ENCODE measurements around the gene DPM2. TPM values are rescaled to one million over a fixed set of nuclear protein-coding genes. Genes with fewer than 3 reads are reported as not detected.

DPM2 gene
- total and polyA plus RNA-seq, 2 experiments from 2014 or later: 19.2 to 57.1 TPM

- Histone ChIP-seq H3K4me1 (ENCODE audit: insufficient read depth) (peaks cover 35% of the 10 kb centered on the region), H3K36me3 (replicated peaks; ENCODE audit: insufficient read depth, low read depth) (no peaks in the 10 kb centered on the region), H3K27ac (no peak overlapping the region)
These were observed 12.3 kb upstream of the DPM2 start for GRCh38 chr9:127949827-127950512.

DNA sequence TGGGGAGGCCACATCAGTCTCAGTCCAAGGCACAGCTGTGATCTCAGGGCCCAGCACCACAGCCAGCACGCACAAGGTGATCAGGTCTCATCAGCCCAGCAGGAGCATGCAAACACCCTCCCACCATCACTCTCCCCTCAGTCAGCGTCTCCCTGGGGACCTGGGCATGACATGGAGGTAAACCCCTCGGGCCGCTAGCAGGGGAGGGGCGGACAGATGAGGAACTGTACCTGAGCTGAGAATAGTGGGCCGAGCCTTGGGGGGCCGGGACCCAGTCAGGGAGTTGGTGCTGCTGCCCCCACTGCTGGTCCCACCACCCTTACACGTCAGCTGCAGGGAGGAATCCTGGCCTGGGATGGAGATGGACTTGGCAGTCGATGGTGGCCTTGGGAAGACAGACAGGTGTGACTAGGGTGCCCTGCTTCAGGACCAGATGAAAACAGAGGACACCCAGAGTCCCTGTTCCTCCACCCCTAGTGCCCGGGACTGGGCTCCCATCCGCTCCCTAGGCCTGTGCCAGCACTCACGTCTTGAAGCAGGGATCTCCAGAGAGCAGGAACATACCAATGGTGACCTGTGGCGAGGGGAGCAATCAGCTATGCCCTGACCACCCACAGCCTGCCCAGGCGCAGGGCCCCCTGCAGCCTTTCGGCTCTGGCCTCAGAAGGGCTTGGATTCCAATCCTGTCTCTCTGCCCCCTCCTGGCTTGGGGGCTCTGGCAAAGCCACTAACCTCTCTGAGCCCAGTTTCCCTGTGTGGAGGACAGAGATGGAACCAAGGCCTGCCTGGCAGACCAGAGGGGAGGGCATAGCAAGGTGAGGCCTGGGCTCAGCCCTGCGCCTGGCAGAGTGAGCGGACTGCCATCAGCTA, 10.4 kb upstream of the DPM2 start:
- Histone ChIP-seq H3K79me2 (peaks cover 63% of the 10 kb centered on the region), H3K27me3 (no peaks in the 10 kb centered on the region), H2AFZ (no peak overlapping the region), H4K20me1 (ENCODE audit: insufficient read depth, poor library complexity, severe bottlenecking) (peaks cover 4% of the 10 kb centered on the region), H3K4me1 (ENCODE audit: insufficient read depth) (peaks cover 28% of the 10 kb centered on the region), H3K27ac (no peak overlapping the region), H3K4me3 (no peak overlapping the region), H3K36me3 (replicated peaks; ENCODE audit: insufficient read depth, low read depth) (no peaks in the 10 kb centered on the region), H3K9me3 (ENCODE audit: low read depth) (no peaks in the 10 kb centered on the region), H3K4me2 (no peak overlapping the region), H3K9me2 (replicated peaks; ENCODE audit: insufficient read depth) (no peaks in the 10 kb centered on the region)
- TF ChIP-seq EZH2 (IDR thresholded peaks at IDR 0.05; ENCODE audit: borderline replicate concordance): no peak
- TF ChIP-seq, protein P1, sequence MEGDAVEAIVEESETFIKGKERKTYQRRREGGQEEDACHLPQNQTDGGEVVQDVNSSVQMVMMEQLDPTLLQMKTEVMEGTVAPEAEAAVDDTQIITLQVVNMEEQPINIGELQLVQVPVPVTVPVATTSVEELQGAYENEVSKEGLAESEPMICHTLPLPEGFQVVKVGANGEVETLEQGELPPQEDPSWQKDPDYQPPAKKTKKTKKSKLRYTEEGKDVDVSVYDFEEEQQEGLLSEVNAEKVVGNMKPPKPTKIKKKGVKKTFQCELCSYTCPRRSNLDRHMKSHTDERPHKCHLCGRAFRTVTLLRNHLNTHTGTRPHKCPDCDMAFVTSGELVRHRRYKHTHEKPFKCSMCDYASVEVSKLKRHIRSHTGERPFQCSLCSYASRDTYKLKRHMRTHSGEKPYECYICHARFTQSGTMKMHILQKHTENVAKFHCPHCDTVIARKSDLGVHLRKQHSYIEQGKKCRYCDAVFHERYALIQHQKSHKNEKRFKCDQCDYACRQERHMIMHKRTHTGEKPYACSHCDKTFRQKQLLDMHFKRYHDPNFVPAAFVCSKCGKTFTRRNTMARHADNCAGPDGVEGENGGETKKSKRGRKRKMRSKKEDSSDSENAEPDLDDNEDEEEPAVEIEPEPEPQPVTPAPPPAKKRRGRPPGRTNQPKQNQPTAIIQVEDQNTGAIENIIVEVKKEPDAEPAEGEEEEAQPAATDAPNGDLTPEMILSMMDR (IDR thresholded peaks at IDR 0.05; ENCODE audit: poor library complexity): no peak
- no peak for TF ChIP-seq EZH2phosphoT487 (IDR thresholded peaks at IDR 0.05; ENCODE audit: low read depth, severe bottlenecking, unreplicated experiment)
- 89% methylated on average over 17 of the region's 17 CpGs for WGBS (ENCODE audit: low lambda C conversion rate, missing lambda C conversion rate)
- no peak for DNase-seq (ENCODE audit: low spot score)

More at GRCh38 chr9:127949827-127950512, 12.3 kb upstream of the DPM2 start:
- H3K4me3 ChIP-seq: no peak overlapping the region
- H4K20me1 ChIP-seq (ENCODE audit: insufficient read depth, poor library complexity, severe bottlenecking): peaks cover 15% of the 10 kb centered on the region
- no peak overlapping the region for H2AFZ ChIP-seq
- no peaks in the 10 kb centered on the region for H3K27me3 ChIP-seq
- no peak for DNase-seq (ENCODE audit: low spot score)
- TF ChIP-seq, protein P1 (IDR thresholded peaks at IDR 0.05; ENCODE audit: poor library complexity): no peak
- TF ChIP-seq EZH2phosphoT487 (IDR thresholded peaks at IDR 0.05; ENCODE audit: low read depth, severe bottlenecking, unreplicated experiment) (no peak), EZH2 (IDR thresholded peaks at IDR 0.05; ENCODE audit: borderline replicate concordance) (no peak)
- H3K9me2 ChIP-seq (replicated peaks; ENCODE audit: insufficient read depth): no peaks in the 10 kb centered on the region
- H3K79me2 ChIP-seq: peaks cover 82% of the 10 kb centered on the region
- H3K9me3 ChIP-seq (ENCODE audit: low read depth): no peaks in the 10 kb centered on the region
- WGBS (ENCODE audit: low lambda C conversion rate, missing lambda C conversion rate): 90% methylated on average over 17 of the region's 17 CpGs
- no peak overlapping the region for H3K4me2 ChIP-seq

- no peaks in the 10 kb centered on the region for H3K9me2 ChIP-seq (replicated peaks; ENCODE audit: insufficient read depth)
- H3K27me3 ChIP-seq: no peaks in the 10 kb centered on the region
- no peak for DNase-seq (ENCODE audit: low spot score)
- H3K4me1 ChIP-seq (ENCODE audit: insufficient read depth): peaks cover 26% of the 10 kb centered on the region
- no peak overlapping the region for H3K27ac ChIP-seq
- H3K4me2 ChIP-seq: no peak overlapping the region
- H3K36me3 ChIP-seq (replicated peaks; ENCODE audit: insufficient read depth, low read depth): no peaks in the 10 kb centered on the region
- H3K9me3 ChIP-seq (ENCODE audit: low read depth): no peaks in the 10 kb centered on the region
- no peak overlapping the region for H2AFZ ChIP-seq
- H3K79me2 ChIP-seq: peaks cover 49% of the 10 kb centered on the region
- 67% methylated on average over 3 of the region's 3 CpGs for WGBS (ENCODE audit: low lambda C conversion rate, missing lambda C conversion rate)
- H4K20me1 ChIP-seq (ENCODE audit: insufficient read depth, poor library complexity, severe bottlenecking): no peaks in the 10 kb centered on the region
- H3K4me3 ChIP-seq: no peak overlapping the region
- no peak for TF ChIP-seq EZH2 (IDR thresholded peaks at IDR 0.05; ENCODE audit: borderline replicate concordance)
- no peak for TF ChIP-seq EZH2phosphoT487 (IDR thresholded peaks at IDR 0.05; ENCODE audit: low read depth, severe bottlenecking, unreplicated experiment)
- TF ChIP-seq, protein P1 (IDR thresholded peaks at IDR 0.05; ENCODE audit: poor library complexity): no peak
These were observed 9.1 kb upstream of the DPM2 start for GRCh38 chr9:127946728-127947127.
